Measurements from ENCODE around the gene PIEZO2.

DNA sequence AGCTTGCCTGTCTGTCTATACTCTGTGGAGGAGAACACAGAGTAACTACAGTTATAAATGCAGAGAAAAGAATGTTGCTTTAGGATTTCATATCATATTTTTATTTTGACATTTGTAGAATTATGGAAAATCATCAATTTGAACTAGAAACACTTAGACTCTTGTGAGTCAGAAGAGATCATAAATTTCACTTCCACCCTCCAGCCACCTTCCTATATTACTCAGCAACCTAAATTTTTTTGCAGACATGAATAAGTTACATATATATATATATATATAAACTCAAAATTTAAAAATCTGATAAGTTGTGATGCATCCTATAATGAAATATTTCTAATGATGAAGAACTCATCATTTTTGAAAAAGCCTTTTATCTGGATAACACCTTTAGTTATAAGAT, 172.3 kb downstream of the PIEZO2 start:
- TF ChIP-seq ZNF121 (tag by site-specific recombination; IDR thresholded peaks at IDR 0.05): no peak
- TF ChIP-seq, protein P1, sequence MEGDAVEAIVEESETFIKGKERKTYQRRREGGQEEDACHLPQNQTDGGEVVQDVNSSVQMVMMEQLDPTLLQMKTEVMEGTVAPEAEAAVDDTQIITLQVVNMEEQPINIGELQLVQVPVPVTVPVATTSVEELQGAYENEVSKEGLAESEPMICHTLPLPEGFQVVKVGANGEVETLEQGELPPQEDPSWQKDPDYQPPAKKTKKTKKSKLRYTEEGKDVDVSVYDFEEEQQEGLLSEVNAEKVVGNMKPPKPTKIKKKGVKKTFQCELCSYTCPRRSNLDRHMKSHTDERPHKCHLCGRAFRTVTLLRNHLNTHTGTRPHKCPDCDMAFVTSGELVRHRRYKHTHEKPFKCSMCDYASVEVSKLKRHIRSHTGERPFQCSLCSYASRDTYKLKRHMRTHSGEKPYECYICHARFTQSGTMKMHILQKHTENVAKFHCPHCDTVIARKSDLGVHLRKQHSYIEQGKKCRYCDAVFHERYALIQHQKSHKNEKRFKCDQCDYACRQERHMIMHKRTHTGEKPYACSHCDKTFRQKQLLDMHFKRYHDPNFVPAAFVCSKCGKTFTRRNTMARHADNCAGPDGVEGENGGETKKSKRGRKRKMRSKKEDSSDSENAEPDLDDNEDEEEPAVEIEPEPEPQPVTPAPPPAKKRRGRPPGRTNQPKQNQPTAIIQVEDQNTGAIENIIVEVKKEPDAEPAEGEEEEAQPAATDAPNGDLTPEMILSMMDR (tag by site-specific recombination; IDR thresholded peaks at IDR 0.05): no peak
- TF ChIP-seq RBAK (tag by site-specific recombination; IDR thresholded peaks at IDR 0.05): no peak
- TF ChIP-seq GLI4 (tag by site-specific recombination; IDR thresholded peaks at IDR 0.05): no peak
- TF ChIP-seq ZNF561 (tag by site-specific recombination; IDR thresholded peaks at IDR 0.05; ENCODE audit: borderline replicate concordance): no peak
- no peak for TF ChIP-seq ZNF529 (tag by site-specific recombination; IDR thresholded peaks at IDR 0.05; ENCODE audit: insufficient replicate concordance)
